Neural cell (in vitro differentiated cells): ENCODE results near the gene PEAR1. TPM values are rescaled to one million over a fixed set of nuclear protein-coding genes. Genes with fewer than 3 reads are reported as not detected.

ENCODE experiments used
- H2AFZ ChIP-seq: fragments of 200-600, 300-800 bp; sonication (generic), shearing (Covaris generic); 2 replicates; pipeline ENCODE4 v1.6.0; 2014; ENCODE audit warnings: low read depth, mild to moderate bottlenecking, antibody characterized with exemption, low read length, moderate library complexity
- H3F3A ChIP-seq: fragments of 200-600 bp; shearing (Covaris generic); 2 replicates; pipeline ENCODE4 v1.6.1; 2016; ENCODE audit warnings: mild to moderate bottlenecking, moderate library complexity, mixed read lengths, antibody characterized with exemption, low read length; ENCODE audit not compliant: insufficient read depth, poor library complexity, severe bottlenecking
- H3K27ac ChIP-seq: fragments of 200-600, 300-800 bp; sonication (generic), shearing (Covaris generic); 2 replicates; pipeline ENCODE4 v1.5.1; 2014; ENCODE audit warnings: mild to moderate bottlenecking, low read length, moderate library complexity
- H3K27me3 ChIP-seq: fragments of 300-800, 200-600 bp; sonication (generic), shearing (Covaris generic); 2 replicates; pipeline ENCODE4 v1.6.0; 2014; ENCODE audit warnings: mild to moderate bottlenecking, low read depth, low read length, moderate library complexity; ENCODE audit not compliant: insufficient read depth
- H3K36me3 ChIP-seq: fragments of 300-800, 200-600 bp; sonication (generic), shearing (Covaris generic); 2 replicates; pipeline ENCODE4 v1.5.1; 2014; ENCODE audit warnings: mild to moderate bottlenecking, antibody characterized with exemption, low read length, moderate library complexity; ENCODE audit not compliant: insufficient read depth
- H3K4me2 ChIP-seq: fragments of 300-800, 200-600 bp; sonication (generic), shearing (Covaris generic); 2 replicates; pipeline ENCODE4 v1.6.0; 2014; ENCODE audit warnings: mild to moderate bottlenecking, low read length
- H3K4me3 ChIP-seq: fragments of 300-800, 200-600 bp; sonication (generic), shearing (Covaris generic); 2 replicates; pipeline ENCODE4 v1.5.1; 2014; ENCODE audit warnings: mild to moderate bottlenecking, low read length, moderate library complexity
- H3K79me2 ChIP-seq: fragments of 200-600 bp; shearing (Covaris generic); replicated peaks from 2 replicates; pipeline ENCODE4 v1.6.0; 2014; ENCODE audit warnings: mild to moderate bottlenecking, low read length, moderate library complexity; ENCODE audit not compliant: insufficient read depth
- H3K9ac ChIP-seq: fragments of 300-800, 200-600 bp; sonication (generic), shearing (Covaris generic); 2 replicates; pipeline ENCODE4 v1.6.1; 2016; ENCODE audit warnings: mild to moderate bottlenecking, low read length, mixed read lengths
- H3K9me2 ChIP-seq: fragments of 200-600 bp; shearing (Covaris generic); 2 replicates; pipeline ENCODE4 v1.6.1; 2016; ENCODE audit warnings: mild to moderate bottlenecking, low read length, mixed read lengths; ENCODE audit not compliant: insufficient read depth
- H3K9me3 ChIP-seq: fragments of 200-600, 300-800 bp; sonication (generic), shearing (Covaris generic); 2 replicates; pipeline ENCODE4 v1.6.1; 2016; ENCODE audit warnings: mild to moderate bottlenecking, mixed run types, low read length, moderate library complexity, mixed read lengths
- H4K20me1 ChIP-seq: fragments of 200-600 bp; shearing (Covaris generic); 2 replicates; pipeline ENCODE4 v1.6.1; 2016; ENCODE audit warnings: mild to moderate bottlenecking, mixed run types; ENCODE audit not compliant: insufficient read depth
- CTCF ChIP-seq: fragments of 450-650 bp; IDR thresholded peaks from 2 replicates; pipeline ENCODE4 v1.5.1; 2014; ENCODE audit warnings: antibody characterized with exemption, mild to moderate bottlenecking, moderate library complexity; ENCODE audit not compliant: poor library complexity, severe bottlenecking
- EP300 ChIP-seq: fragments of 450-650 bp; conservative IDR thresholded peaks from 2 replicates; pipeline ENCODE4 v1.6.1; 2014; ENCODE audit warnings: antibody characterized with exemption, mild to moderate bottlenecking, moderate library complexity; ENCODE audit not compliant: poor library complexity, severe bottlenecking
- EZH2 ChIP-seq: fragments of 200-600, 300-800 bp; shearing (Covaris generic), sonication (generic); IDR thresholded peaks from 2 replicates; pipeline ENCODE4 v1.6.1; 2014; ENCODE audit warnings: antibody characterized with exemption, low read length, borderline replicate concordance, mild to moderate bottlenecking; ENCODE audit not compliant: insufficient read depth, poor library complexity, severe bottlenecking
- MXI1 ChIP-seq: fragments of 450-650 bp; conservative IDR thresholded peaks from 2 replicates; pipeline ENCODE4 v1.6.1; 2014; ENCODE audit warnings: antibody characterized with exemption, mild to moderate bottlenecking; ENCODE audit not compliant: poor library complexity, severe bottlenecking
- POLR2AphosphoS5 ChIP-seq: IDR thresholded peaks from 2 replicates; pipeline ENCODE4 v1.6.1; 2012
- RAD21 ChIP-seq: fragments of 450-650 bp; conservative IDR thresholded peaks from 2 replicates; pipeline ENCODE4 v1.6.1; 2014; ENCODE audit warnings: antibody characterized with exemption, mild to moderate bottlenecking, moderate library complexity
- SMC3 ChIP-seq: fragments of 450-650 bp; conservative IDR thresholded peaks from 2 replicates; pipeline ENCODE4 v1.6.1; 2014; ENCODE audit warnings: antibody characterized with exemption, mild to moderate bottlenecking, moderate library complexity; ENCODE audit not compliant: poor library complexity
- TAF1 ChIP-seq: IDR thresholded peaks from 2 replicates; pipeline ENCODE4 v1.6.1; 2012; ENCODE audit warnings: low read depth
- polyA plus RNA-seq: library from polyadenylated mRNA; depleted of rRNA; stranded (reverse); fragments of >200 nt; gene quantifications from 2 replicates; pipeline ENCODE4 v1.2.3, GENCODE V29; 2014
- TF ChIP-seq, protein P1 (sequence below): IDR thresholded peaks from 2 replicates; pipeline ENCODE4 v1.6.1; 2012; ENCODE audit warnings: borderline replicate concordance

PEAR1 gene
- polyA plus RNA-seq, 1 donor from 2014 or later, result not detected

GRCh38 chr1:156959925-156960324 is 66.4 kb downstream of the PEAR1 start:
- Histone ChIP-seq H3K4me3 (no peak overlapping the region), H3K27ac (no peak overlapping the region), H4K20me1 (no peaks in the 10 kb centered on the region), H3F3A (no peaks in the 10 kb centered on the region), H3K79me2 (no peaks in the 10 kb centered on the region), H3K27me3 (no peaks in the 10 kb centered on the region), H3K9me3 (no peaks in the 10 kb centered on the region), H2AFZ (no peak overlapping the region), H3K4me2 (no peak overlapping the region), H3K9me2 (no peaks in the 10 kb centered on the region), H3K9ac (no peak overlapping the region), H3K36me3 (no peaks in the 10 kb centered on the region)
- TF ChIP-seq POLR2AphosphoS5, result no peak
- TF ChIP-seq EP300, result no peak
- TF ChIP-seq CTCF, result no peak
- no peak for TF ChIP-seq MXI1
- TF ChIP-seq RAD21, result no peak
- no peak for TF ChIP-seq EZH2
- no peak for TF ChIP-seq TAF1
- TF ChIP-seq, protein P1, sequence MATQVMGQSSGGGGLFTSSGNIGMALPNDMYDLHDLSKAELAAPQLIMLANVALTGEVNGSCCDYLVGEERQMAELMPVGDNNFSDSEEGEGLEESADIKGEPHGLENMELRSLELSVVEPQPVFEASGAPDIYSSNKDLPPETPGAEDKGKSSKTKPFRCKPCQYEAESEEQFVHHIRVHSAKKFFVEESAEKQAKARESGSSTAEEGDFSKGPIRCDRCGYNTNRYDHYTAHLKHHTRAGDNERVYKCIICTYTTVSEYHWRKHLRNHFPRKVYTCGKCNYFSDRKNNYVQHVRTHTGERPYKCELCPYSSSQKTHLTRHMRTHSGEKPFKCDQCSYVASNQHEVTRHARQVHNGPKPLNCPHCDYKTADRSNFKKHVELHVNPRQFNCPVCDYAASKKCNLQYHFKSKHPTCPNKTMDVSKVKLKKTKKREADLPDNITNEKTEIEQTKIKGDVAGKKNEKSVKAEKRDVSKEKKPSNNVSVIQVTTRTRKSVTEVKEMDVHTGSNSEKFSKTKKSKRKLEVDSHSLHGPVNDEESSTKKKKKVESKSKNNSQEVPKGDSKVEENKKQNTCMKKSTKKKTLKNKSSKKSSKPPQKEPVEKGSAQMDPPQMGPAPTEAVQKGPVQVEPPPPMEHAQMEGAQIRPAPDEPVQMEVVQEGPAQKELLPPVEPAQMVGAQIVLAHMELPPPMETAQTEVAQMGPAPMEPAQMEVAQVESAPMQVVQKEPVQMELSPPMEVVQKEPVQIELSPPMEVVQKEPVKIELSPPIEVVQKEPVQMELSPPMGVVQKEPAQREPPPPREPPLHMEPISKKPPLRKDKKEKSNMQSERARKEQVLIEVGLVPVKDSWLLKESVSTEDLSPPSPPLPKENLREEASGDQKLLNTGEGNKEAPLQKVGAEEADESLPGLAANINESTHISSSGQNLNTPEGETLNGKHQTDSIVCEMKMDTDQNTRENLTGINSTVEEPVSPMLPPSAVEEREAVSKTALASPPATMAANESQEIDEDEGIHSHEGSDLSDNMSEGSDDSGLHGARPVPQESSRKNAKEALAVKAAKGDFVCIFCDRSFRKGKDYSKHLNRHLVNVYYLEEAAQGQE, result no peak
- no peak for TF ChIP-seq SMC3

DNA sequence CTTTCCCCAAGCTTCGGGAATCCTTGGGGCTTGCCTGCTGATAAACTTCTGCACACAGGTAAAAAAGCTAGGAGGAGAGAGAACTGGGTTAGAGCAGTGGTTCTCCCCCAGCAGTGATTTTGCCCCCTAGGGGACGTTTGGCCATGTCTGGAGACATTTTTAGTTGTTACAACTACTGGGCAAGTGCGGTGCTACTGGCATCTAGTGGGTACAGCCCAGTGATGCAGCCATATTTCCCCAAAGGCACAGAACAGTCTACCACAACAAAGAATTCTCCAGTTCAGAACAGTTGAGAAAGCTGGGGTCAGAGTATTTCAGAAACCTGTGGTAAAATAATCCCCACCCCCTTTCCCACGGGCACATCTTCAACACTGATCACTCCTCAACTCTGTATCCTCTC is 68.2 kb downstream of the PEAR1 start:
- Histone ChIP-seq H3K9ac (no peak overlapping the region), H2AFZ (no peak overlapping the region), H4K20me1 (no peaks in the 10 kb centered on the region), H3K4me2 (no peak overlapping the region), H3F3A (no peaks in the 10 kb centered on the region), H3K4me3 (no peak overlapping the region), H3K9me2 (no peaks in the 10 kb centered on the region), H3K9me3 (no peaks in the 10 kb centered on the region), H3K27ac (no peak overlapping the region), H3K36me3 (no peaks in the 10 kb centered on the region), H3K27me3 (no peaks in the 10 kb centered on the region), H3K79me2 (no peaks in the 10 kb centered on the region)
- TF ChIP-seq SMC3 (no peak), RAD21 (no peak), CTCF (no peak), MXI1 (no peak), EZH2 (no peak)
